Activated effector memory CD4-positive, alpha-beta T cell treated with anti-CD3 and anti-CD28 coated beads, Interleukin-2, amount 50 U/mL, for 16 hours (primary cell): ENCODE measurements around the gene NSMF.

Source experiments
- DNase-seq: peaks from one replicate; pipeline ENCODE4 v3.0.0-alpha.2; 2020

Gene NSMF

GRCh38 chr9:137491735-137492432, 32.8 kb upstream of the NSMF start:
- DNase-seq: no peak

GRCh38 chr9:137490532-137491186, 31.5 kb upstream of the NSMF start:
- DNase-seq: no peak

DNA sequence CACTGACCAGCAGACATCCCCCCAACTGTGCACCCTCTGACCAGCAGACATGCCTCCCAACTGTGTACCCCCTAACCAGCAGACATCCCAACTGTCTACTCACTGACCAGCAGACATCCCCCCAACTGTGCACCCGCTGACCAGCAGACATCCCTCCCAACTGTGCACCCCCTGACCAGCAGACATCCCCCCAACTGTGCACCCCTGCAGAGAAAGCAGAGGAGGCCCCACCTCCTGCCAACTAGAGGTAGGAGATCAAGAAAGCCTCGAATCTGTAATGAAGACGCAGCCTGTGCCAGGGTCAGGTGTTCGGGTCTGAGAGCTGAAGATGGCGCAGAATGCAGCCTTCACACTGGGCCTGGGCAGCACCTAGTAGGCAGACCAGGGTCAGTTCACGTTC, 29.8 kb upstream of the NSMF start:
- DNase-seq: no peak

- DNase-seq: no peak
These were observed 29.2 kb upstream of the NSMF start for GRCh38 chr9:137488327-137488653.

DNA sequence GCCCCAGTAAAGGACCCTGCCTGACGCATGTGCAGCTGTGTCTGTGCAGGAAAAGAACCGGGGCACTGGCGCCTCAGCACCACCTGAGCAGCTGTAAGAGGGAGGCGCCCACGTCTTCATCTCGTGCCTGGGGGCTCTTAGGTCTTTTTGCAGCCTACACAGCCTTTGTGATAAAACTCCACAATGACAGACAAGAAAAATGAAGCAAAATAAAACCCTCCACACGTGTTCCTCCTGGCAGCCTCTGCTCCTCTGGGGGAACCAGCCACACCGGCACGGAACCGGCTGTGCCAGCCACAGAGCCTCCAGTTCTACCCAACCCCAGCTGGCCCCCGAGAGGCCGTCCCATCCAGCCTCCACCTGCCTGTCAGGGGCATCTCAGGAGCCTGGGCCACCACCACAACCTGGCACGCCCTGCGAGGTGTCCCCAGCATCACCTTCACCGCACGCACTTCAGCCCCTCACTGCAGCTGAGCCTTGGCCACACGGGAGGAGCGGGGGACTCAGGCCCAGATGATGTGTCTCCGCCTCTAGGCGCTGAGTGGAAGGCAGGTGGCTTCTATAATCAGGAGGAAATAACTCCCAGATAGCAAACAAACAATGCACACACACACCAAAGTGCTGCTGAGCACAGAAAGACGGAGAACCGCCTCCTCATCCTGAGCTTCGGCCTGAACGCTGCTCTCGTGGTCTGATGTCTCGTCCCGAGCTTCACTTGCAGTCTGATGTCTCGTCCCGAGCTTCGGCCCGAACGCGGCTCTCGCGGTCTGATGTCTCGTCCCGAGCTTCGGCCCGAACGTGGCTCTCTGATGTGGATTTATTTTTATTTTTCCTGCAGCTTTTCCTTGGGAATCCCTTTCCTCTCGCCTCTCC, 28.6 kb upstream of the NSMF start:
- DNase-seq: no peak

DNA sequence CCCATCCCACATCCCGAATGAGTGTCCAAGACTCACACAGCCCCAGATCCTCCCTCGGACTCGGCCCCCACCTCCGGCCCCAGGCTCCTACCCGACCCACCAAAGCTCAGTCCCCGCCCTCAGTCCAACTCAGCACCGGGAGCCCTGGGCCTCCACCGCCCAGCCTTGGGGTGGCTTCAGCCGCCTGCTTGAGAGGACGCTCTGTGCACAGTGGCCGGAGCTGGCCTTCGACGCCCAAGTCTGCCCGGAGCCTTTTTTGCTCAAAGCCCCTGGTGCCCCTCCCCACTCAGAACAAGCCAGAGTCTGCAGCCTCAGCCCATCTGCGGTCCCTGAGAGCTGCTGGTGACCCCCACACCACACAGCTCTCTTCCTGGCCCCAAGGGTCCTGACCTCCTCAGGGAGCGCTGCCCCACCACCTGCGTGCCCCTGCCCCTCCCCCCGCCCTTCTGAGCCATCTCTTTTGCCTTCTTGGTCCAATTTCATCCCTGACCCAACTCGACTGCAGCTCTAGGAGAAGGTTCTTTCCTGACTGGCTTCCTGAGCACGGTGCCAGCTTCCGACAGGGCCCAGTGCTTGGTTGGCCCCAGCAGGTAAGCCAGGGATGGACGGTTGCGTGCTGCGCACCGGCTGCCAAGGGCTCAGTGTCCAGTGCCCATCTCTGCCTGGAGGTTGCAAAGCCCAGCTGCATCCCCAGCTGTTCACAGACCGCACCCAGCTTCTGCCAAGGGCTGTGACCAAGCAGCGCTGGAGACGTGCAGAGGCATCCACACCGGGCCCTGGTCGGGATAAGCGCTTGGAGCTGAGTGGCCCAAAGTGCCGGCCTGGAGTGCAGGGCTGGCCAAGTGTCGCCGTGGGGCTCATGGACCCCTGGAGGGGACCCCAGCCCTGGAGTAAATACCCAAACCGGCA, 27.7 kb upstream of the NSMF start:
- DNase-seq: no peak

GRCh38 chr9:137486141-137486490, 27.0 kb upstream of the NSMF start:
- no peak for DNase-seq

DNA sequence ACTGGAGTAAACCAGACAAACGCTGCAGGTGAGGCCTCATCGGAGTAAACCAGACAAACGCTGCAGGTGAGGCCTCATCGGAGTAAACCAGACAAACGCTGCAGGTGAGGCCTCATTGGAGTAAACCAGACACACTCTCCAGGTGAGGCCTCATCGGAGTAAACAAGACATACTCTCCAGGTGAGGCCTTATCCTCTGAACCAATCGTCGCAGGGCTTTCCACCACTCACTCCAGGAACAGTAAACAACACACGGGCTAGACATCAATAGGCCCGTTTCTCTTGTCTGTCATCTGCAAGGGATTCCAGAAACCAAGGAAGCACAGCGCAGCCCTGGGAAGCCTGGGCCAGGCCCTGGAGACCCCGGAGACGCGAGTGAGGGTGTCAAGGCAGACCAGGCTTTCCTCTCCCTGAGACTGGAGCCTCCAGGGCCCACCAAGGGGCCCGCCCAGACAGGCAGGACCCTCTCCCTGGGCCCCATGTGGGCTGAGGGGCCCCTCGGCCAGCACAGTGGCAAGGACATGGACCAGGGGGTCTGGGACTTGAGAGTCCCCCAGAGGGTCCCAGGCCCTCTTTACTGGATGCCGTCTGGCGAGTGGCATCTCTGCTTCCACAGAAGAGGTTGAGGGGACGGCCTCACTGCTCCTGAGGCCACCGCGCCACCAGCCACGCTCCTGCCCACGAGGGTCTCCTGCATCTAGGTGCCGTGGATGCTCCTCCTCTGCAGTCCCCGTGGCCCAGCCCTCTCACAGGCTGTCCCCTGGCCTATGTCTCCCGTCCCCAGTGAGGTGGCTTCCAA, 26.4 kb upstream of the NSMF start:
- no peak for DNase-seq

DNA sequence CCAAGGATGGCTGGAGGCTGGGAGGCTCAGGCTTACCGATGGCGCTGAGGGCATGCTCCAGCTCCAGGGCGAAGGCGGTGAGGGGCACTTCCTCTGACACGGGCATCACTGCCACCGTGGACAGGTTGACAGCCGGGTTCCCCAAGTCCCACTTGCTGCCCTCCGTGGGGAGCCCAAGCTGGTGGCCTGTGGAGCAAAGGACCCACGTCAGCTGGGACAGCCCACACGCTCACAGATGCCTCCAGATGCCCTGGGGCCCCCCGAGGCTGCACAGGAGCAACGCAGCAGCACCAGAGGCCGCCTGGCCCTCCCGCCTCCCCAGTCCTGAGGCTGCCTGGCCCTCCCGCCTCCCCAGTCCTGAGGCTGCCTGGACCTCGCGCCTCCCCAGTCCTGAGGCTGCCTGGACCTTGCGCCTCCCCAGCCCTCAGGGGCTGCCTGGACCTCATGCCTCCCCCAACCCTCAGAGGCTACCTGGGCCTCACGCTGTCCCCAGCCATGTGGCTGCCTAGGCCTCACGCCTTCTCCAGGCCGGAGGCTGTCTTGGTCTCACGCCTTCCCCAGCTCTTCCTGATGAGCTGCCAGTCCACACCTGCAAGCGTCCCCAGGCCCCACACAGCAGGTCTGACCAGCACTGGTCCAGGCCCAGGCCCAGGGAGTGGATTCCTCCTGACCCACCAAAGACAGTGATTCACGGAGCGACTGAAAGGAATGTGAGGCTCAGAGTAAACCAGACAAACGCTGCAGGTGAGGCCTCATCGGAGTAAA, 25.6 kb upstream of the NSMF start:
- DNase-seq: no peak

GRCh38 chr9:137482094-137482781, 23.1 kb upstream of the NSMF start:
- no peak for DNase-seq

DNA sequence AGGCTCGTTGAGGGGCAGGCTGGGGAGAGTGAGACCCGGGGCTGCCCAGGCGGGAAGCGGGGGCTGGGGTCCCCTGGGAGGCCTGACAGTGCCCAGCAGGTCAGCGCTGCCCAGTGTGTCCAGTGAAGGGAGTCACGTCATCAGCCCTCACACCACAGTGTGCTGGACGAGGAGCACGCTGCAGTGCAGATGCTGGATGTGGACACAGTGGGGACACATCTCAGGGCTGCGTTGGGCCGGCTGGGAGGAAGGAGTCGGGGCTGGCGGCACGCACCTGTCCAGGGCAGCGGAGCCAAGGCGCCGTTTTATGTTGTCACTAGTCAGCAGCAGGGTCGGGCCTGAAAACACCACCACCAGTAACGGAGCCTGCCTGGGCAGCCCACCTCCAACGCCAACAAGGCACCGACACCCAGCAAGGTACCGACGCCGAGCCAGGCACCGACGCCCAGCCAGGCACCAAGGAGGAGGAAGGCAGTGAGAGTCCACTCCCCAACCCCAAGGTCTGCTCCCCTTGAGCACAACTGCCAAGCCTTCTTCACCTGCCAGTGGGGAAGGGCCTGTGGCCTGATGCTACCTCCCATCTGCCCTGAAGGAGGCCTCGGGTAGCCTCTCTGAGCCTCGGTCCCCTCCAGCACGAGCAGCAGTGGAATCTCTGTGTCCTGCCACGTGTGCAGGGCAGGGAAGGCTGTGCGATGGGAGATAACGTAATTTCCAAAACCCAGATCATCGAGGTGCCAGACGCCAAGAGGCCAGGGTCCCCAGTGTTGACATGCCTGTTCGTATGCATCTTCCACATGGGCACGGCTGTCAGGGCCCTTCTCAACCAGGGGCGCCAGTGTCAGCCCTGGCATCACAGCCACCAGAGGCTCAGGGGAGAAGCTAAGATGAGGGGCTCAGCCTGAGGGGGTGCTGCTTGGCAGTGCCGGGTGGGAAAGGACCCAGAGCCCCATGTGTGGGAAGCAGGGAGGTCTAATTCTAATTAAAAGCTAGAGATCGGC, 21.9 kb upstream of the NSMF start:
- no peak for DNase-seq

GRCh38 chr9:137479892-137480685, 21.0 kb upstream of the NSMF start:
- DNase-seq: no peak

- no peak for DNase-seq
These were observed 20.1 kb upstream of the NSMF start for GRCh38 chr9:137478962-137479861.

DNA sequence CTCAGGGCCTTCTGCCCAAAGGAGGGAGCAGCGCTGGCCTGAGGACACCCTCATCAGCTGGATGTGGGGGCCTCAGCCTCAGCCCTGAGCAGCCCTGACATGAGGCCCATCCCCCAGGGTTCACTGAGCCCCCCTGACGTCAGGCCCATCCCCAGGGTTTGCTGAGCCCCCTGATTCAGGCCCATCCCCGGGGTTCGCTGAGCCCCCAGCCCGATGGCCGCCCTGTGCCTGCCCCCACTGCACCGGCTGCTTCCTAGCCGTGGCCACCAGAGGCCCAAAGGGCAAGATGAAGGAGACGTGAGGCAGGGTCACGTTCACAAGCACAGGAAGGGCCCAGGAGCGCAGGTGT, 19.5 kb upstream of the NSMF start:
- DNase-seq: no peak

DNA sequence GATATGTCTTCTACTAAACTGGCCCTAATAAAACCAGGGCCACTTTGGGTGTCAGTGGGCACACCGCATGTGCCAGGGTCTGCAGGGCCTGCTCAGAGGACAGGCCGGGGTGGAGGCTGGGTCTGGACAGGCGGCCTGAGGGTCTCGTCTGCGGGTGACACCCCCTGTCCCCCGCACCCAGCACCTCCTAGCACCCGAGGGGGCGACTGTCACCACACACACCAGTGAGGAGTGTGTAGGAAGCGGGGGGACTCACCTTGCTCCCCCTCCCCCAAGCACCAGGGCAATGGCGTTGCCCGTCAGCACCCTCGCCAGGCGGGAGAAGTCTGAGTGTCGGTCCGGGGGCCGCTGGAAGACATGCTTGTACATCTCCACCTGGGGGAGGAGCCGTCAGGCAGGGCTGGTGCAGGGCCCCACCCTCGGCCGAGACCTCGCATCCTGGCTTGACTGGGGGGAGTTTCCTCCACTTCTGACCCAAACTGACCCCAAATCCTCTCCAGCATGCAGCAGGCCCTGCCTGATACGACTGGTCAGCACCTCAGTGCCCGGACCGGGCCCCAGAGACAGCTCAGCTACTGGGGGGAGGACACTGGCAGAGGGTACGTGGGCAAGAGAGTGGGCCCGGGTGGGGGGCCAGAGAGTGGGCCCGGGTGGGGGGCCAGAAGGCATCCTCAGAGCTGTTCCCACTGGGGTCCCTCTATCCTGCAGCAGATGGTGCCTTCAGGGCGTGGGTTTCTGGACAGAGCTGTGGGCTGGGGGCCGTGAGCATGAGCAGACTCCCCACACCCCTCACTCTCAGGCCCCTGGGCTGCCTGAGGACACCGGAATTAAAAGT, 18.9 kb upstream of the NSMF start:
- DNase-seq: no peak

GRCh38 chr9:137476856-137477255, 17.7 kb upstream of the NSMF start:
- DNase-seq: no peak

DNA sequence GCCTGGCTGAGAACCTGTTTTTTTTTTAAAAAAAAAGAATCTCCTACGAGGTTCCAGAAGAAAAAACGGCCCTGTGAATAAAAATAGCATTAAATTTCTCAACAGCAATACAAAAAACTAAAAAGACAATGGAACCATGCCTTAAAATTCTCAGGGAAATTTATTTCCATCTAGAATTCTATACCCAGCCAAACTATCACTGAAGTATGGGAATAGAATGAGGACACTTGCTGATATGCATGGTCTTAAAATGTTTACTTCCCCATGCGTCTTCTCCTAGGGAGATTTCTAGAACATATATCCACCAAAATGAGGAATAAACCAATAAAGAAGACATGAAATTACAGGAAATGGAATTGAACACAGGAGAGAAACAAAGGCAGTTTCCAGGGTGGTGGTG, 16.5 kb upstream of the NSMF start:
- DNase-seq: no peak
